Memory B cell (primary cell): ENCODE results near the gene UHMK1.

Experiments
- ATAC-seq: fragments of 150-1000 bp; cut with Tn5 transposase; 2 replicates; pipeline ENCODE4 v1.10.0; 2021; ENCODE audit warnings: low read depth, mild to moderate bottlenecking, moderate library complexity
- DNase-seq, 2 donors: peaks; one replicate each; pipeline ENCODE4 v3.0.0; 2022; ENCODE audit warnings: low spot score in 2 of 2
- H3K27ac Mint-ChIP-seq: one replicate; pipeline ENCODE4 v1.8.0; 2022; ENCODE audit warnings: mild to moderate bottlenecking, moderate library complexity, mixed read lengths
- H3K27me3 Mint-ChIP-seq: one replicate; pipeline ENCODE4 v1.8.0; 2022; ENCODE audit warnings: mixed read lengths
- H3K36me3 Mint-ChIP-seq: one replicate; pipeline ENCODE4 v1.8.0; 2022; ENCODE audit warnings: mild to moderate bottlenecking, mixed read lengths
- H3K4me1 Mint-ChIP-seq: one replicate; pipeline ENCODE4 v1.8.0; 2022; ENCODE audit warnings: mixed read lengths
- H3K4me3 Mint-ChIP-seq: one replicate; pipeline ENCODE4 v1.8.0; 2022; ENCODE audit warnings: mild to moderate bottlenecking, moderate library complexity, mixed read lengths
- H3K9me3 Mint-ChIP-seq: one replicate; pipeline ENCODE4 v1.8.0; 2022; ENCODE audit warnings: mixed read lengths

UHMK1 gene

DNA sequence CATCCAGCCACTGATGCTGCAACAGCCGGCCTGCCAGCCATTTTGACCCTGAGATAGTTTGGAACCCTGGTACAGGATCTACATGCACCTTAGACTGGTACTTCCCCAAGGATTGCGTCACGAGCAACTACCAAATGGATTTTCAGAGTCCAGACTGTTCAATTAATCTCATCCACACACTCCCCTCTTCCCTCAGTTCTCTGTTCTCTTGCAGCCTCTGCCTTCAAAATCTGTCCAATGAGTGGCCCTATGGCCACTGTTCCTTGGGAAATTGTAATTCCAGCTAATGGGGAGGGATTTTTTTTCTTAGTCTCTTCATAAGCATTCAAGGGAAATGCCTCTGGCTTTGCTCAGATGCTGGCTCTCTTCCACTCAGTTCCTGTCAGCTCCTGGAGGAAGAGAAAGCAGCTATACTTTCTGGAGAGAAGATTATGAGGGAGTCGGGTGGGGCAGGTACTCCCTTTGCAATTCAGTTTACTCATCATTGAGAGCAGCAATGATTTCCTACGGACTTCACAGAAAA lies 44.1 kb downstream of the UHMK1 start:
- ATAC-seq (no peak), DNase-seq (no peak)
- H3K27me3 Mint-ChIP-seq: no peaks in the 10 kb centered on the region
- H3K27ac Mint-ChIP-seq: no peak overlapping the region
- no peak overlapping the region for H3K4me3 Mint-ChIP-seq
- no peaks in the 10 kb centered on the region for H3K9me3 Mint-ChIP-seq
- H3K4me1 Mint-ChIP-seq: no peaks in the 10 kb centered on the region
- peaks cover 8% of the 10 kb centered on the region for H3K36me3 Mint-ChIP-seq

DNA sequence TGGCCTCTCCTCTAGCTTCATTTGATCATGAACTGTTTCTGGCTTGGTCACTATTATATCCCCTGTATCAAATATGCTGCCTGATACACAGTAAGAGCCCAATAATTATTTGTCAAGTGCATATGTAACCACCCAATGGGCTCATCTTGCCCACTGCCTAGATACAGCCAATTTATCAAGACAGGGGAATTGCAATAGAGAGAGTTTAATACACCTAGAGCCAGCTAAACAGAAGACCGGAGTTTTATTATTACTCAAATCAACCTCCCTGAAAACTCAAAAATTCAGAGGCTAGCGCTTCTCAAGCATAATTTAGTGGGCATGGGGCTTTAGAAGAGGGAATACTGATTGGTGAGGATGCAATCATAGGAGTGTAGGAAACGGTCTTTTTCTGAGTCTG lies 45.6 kb downstream of the UHMK1 start:
- H3K36me3 Mint-ChIP-seq: peaks cover 8% of the 10 kb centered on the region
- no peak overlapping the region for H3K27ac Mint-ChIP-seq
- no peak overlapping the region for H3K4me3 Mint-ChIP-seq
- H3K9me3 Mint-ChIP-seq: no peaks in the 10 kb centered on the region
- no peak for ATAC-seq
- H3K27me3 Mint-ChIP-seq: no peaks in the 10 kb centered on the region
- H3K4me1 Mint-ChIP-seq: no peaks in the 10 kb centered on the region
- DNase-seq: no peak

DNA sequence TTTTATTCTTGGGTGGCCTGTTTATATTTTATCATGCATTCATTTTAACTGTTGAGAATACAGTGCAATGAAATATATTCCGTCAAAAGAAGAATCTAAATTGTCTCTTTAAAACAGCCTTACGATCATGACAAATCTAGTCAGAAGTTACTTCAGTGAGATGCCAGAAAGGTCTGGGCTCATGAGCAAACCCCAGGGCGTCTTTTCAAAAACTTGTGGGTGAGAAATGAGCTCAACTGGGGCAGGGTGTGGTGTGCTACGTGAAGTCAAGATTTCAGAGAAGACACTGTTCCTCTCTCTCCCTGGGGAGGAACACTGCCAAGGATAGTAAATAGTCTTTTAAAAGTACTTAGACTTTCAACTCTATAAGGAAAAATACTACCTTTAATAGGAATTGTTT lies 50.6 kb downstream of the UHMK1 start:
- no peak for ATAC-seq
- Mint-ChIP-seq H3K36me3 (peaks cover 2% of the 10 kb centered on the region), H3K4me1 (no peaks in the 10 kb centered on the region), H3K27me3 (no peaks in the 10 kb centered on the region), H3K9me3 (no peaks in the 10 kb centered on the region), H3K4me3 (no peak overlapping the region), H3K27ac (no peak overlapping the region)
- DNase-seq: no peak

DNA sequence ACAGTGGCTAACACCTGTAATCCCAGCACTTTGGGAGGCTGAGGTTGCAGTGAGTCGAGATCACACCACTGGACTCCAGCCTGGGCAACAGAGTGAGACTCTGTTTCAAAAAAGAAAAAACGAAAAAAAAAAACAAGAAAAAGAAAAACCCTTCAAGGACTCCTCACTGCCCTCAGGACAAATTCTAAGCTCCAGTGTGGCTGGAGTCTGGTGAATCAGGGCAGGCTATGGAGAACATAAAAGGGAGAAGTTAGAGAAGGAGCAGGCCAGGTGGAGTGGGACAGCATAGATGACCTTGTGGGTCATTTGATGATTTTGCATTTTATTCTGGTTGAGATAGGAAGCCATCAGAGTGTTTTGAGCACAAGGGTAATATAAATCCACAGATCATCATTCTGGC lies 51.4 kb downstream of the UHMK1 start:
- Mint-ChIP-seq H3K27ac (no peak overlapping the region), H3K4me1 (no peaks in the 10 kb centered on the region), H3K4me3 (no peak overlapping the region), H3K9me3 (no peaks in the 10 kb centered on the region), H3K36me3 (no peaks in the 10 kb centered on the region), H3K27me3 (no peaks in the 10 kb centered on the region)
- no peak for DNase-seq
- no peak for ATAC-seq

DNA sequence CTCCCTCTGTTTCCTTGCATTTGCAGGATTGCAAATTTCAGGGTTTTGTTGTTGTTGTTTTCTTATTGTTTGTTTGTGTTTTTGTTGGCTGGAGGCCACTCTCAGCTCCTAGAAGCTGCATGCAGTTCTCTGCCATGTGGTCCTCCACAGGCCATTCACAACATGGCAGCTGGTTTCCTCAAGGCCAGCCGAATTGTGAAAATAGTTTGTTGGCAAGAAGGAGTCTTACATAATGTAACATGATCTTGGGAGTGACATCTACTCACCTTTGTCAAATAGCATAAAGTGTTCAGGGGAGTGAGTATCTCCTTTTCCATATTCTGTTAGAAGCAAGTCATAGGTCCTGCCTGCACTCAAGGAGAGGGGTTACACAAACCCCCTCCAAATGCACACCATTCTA lies 53.3 kb downstream of the UHMK1 start:
- H3K27ac Mint-ChIP-seq: no peak overlapping the region
- H3K4me1 Mint-ChIP-seq: no peaks in the 10 kb centered on the region
- no peaks in the 10 kb centered on the region for H3K36me3 Mint-ChIP-seq
- no peak for DNase-seq
- H3K4me3 Mint-ChIP-seq: no peak overlapping the region
- no peaks in the 10 kb centered on the region for H3K27me3 Mint-ChIP-seq
- ATAC-seq: no peak
- no peaks in the 10 kb centered on the region for H3K9me3 Mint-ChIP-seq

DNA sequence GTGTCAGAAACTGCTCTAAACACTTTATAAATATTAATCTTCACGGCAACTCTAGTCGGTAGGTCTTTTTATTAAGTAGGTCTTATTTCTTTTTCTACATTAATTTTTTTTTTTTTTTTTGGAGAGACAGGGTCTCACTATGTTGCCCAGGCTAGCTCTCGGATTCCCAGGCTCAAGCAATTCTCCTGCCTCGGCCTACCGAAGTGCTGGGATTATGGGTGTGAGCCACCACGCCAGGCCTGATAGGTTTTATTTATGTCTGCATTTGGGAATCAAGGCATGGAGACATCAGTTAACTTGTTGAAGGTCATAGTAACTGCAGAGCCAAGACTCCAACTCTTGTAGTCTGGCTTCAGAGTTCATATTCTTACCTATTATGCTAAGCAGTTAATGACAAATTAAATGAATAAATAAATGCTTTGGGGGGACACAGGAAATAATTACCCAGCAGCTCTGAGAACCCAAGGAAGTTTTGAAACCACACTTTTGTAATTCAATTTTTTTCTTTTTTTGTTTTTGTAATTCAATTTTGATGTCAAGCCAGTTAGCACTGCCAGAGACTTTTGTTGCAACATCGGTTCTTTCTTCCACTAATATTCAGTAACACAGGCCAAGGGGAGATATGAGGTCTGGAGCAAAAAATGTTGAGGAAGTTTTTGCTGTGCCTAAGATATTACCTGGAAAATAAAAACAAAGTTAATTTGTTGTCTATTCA lies 54.5 kb downstream of the UHMK1 start:
- H3K4me3 Mint-ChIP-seq: no peak overlapping the region
- H3K36me3 Mint-ChIP-seq: no peaks in the 10 kb centered on the region
- H3K27me3 Mint-ChIP-seq: no peaks in the 10 kb centered on the region
- DNase-seq (no peak), ATAC-seq (no peak)
- H3K9me3 Mint-ChIP-seq: no peaks in the 10 kb centered on the region
- H3K4me1 Mint-ChIP-seq: no peaks in the 10 kb centered on the region
- no peak overlapping the region for H3K27ac Mint-ChIP-seq

DNA sequence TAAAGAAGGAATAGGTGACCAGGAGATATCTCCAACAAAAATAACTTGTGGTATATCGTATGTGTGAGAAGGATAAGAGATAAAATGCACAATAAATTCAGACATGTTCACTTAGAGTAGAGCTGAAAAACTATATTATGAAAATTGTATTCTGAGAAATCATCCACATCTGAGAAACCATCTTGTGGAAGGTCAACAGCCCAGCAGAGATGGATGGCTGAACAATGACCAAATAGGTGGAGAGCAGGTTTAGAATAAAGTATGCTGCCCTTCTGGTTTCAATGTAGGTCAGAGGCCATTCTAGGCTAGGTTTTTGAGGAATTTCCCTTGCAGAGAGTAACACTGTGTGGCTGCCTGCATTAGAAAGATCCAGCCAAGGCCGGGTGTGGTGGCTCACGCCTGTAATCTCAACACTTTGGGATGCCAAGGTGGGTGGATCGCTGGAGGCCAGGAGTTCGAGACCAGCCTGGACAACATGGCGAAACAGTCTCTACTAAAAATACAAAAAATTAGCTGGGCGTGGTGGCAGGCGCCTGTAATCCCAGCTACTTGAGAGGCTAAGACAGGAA lies 55.1 kb downstream of the UHMK1 start:
- DNase-seq (no peak), ATAC-seq (no peak)
- Mint-ChIP-seq H3K4me1 (no peaks in the 10 kb centered on the region), H3K9me3 (no peaks in the 10 kb centered on the region), H3K27me3 (no peaks in the 10 kb centered on the region), H3K27ac (no peak overlapping the region), H3K4me3 (no peak overlapping the region), H3K36me3 (no peaks in the 10 kb centered on the region)

DNA sequence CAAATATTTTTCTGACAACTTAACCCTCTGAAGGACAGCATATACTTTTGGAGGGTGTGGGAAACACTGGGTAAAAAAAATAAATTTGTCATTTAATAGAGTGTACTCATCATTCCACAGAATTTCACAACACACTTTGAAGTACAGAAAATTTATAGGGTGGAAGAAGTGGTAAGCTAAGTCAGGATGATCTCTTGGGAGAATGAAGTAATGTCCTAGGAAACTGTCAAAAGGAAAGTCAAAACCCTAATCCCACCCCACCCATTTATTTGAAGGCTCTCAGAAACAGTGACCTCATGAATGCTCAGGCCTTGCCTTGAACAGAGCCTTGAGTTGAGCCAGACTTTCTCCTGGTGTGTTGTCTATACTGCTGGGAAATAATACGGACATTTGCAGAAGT lies 56.6 kb downstream of the UHMK1 start:
- Mint-ChIP-seq H3K27ac (no peak overlapping the region), H3K9me3 (no peaks in the 10 kb centered on the region), H3K4me3 (no peak overlapping the region), H3K4me1 (no peaks in the 10 kb centered on the region), H3K27me3 (no peaks in the 10 kb centered on the region), H3K36me3 (no peaks in the 10 kb centered on the region)
- ATAC-seq (no peak), DNase-seq (no peak)

DNA sequence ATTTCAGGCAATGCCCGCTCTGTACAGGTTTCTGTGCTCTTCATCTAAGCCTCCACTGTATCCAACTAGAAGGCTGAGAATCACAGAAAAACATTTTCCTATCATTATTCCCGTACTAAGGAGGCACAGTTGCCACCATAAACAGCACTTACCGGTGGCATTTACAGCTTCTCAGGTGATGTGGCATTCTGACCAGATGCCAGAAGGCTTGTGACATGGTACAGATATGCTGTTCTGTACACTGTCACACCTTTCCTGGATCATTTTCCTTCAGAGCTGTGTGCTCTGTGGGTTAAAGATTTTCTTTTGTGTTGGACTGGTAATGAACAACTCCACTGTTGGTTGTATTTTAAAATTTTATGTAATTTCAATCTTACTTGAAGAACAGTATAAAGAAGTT lies 59.9 kb downstream of the UHMK1 start:
- no peak overlapping the region for H3K4me3 Mint-ChIP-seq
- H3K36me3 Mint-ChIP-seq: no peaks in the 10 kb centered on the region

DNA sequence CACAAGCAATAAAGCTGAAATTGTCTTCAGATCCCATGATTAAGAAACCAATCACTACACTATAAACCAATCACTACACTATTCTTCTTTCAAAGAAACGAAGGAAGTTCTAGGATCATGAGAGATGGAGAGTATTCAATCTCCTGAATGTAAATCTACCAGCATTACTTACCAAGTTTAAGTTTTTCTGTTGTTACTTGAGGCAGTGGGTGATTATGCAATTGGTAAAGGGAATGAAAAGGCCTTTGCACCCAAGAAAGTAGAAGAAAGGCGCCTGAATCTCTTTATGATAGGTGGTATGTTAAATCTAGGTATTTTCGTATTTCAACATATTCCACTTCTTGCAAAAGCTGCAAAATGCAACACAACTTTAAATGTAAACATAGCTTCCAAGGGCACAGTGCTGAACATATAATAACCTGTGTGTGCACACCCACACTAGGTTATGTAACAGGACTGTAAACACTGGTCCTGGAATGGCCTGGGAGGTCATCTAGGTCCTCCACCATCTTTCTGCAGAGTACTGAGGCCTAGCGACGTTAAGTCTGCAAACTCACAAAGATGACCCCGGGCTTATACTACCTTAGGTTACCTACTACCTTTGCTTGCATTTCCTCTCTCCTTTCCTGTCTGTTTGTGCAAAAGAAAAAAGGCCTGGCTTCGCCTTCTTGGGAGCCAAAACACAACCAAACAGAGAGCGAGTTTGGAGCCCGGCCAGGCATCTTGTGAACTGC lies 62.9 kb downstream of the UHMK1 start:
- ATAC-seq (no peak), DNase-seq (no peak)
- Mint-ChIP-seq H3K27ac (peak overlapping the region; percentile 96), H3K4me1 (peaks cover 16% of the 10 kb centered on the region), H3K9me3 (no peaks in the 10 kb centered on the region), H3K4me3 (peak overlapping the region; percentile 95), H3K36me3 (no peaks in the 10 kb centered on the region), H3K27me3 (no peaks in the 10 kb centered on the region)

More for the DNA sequence above, 59.9 kb downstream of the UHMK1 start:
- H3K27me3 Mint-ChIP-seq: no peaks in the 10 kb centered on the region
- H3K4me1 Mint-ChIP-seq: peaks cover 7% of the 10 kb centered on the region
- H3K9me3 Mint-ChIP-seq: no peaks in the 10 kb centered on the region
- DNase-seq: no peak
- no peak for ATAC-seq
- no peak overlapping the region for H3K27ac Mint-ChIP-seq

DNA sequence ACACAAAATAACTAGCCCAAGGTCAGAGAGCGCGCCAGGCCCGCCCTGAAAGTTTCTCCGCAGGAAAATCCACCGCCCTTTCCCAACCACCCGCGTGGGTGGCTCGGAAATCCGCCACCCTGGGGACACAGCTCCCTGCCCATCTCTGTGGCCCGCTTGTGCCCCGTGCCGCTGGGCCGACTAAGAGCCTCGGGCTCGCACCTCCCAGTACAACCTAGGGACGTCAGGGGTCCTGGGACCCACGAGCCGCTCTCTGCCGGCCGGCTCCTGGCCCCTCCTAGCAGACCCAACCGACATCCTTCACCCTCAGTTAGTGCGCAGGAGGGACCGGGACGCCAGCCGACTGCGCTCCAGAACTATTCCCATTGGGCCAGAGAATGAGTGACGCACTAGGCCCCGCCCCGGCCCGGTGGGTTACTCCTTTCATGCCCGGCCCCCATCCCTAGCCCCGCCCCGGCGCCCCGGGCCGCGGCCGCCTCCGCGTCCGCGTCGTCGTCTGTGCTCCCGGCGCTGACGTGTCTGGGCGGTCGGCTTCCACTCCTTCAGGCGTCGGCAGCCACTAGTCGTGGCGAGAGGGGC lies 63.5 kb downstream of the UHMK1 start:
- Mint-ChIP-seq H3K27me3 (no peaks in the 10 kb centered on the region), H3K36me3 (no peaks in the 10 kb centered on the region), H3K4me1 (peaks cover 16% of the 10 kb centered on the region), H3K27ac (peak overlapping the region; percentile 96), H3K9me3 (no peaks in the 10 kb centered on the region), H3K4me3 (peak overlapping the region; percentile 95)
- ATAC-seq: peak; percentile 92
- DNase-seq: peak; percentile 95

DNA sequence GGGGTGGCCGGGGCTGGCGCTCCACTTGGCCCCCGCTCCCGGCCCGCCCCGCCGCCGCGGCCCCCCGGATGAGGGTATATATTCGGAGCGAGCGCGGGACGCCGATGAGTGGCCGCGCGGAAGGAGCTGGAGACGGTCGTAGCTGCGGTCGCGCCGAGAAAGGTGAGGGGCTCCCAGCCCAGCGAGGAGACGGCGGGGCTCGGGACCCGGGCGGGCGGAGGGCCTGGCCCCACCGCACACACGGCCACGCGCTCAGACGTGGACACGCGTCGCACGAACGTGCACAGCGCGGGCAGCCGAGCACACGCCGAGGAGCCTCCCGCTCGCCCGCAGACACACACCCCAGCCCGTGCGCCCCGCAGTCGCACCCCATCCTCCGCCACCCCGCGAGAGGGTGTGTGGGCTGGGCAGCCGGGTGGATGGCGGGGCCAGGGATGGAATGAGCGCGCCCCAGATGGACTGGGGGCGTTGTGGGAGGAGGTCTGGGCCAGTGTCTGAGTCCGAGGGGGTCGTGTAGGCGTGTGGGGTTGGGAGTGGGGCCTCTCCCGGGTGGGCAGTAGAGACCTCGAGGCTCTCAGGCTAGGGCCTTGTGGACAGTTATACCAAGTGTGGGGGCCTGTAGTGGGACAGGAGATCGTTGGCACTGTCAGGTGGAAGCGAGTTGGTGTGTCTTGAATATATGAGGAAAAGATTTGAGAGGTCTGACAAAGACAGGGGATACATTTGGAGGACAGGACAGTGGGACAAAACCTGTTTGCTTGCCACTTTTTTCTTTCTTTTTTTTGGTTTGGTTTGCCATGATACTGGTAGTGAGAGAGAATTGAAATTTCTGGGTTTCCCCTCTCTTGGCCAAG lies 64.2 kb downstream of the UHMK1 start, which contains the start of gene UAP1:
UAP1 (plus strand) TSS at position 107 of the 854 bp plus-strand sequence. CDS start 4,347 bp downstream, outside the sequence.
- peaks cover 2% of the 10 kb centered on the region for H3K36me3 Mint-ChIP-seq
- H3K27ac Mint-ChIP-seq: peak within 1 kb of the TSS; percentile 96
- H3K27me3 Mint-ChIP-seq: no peaks in the 10 kb centered on the region
- ATAC-seq (peak; percentile 44), DNase-seq (peak in 1 of 2 donors; percentile 5)
- no peaks in the 10 kb centered on the region for H3K9me3 Mint-ChIP-seq
- H3K4me3 Mint-ChIP-seq: peak within 1 kb of the TSS; percentile 95
- peaks cover 17% of the 10 kb centered on the region for H3K4me1 Mint-ChIP-seq

DNA sequence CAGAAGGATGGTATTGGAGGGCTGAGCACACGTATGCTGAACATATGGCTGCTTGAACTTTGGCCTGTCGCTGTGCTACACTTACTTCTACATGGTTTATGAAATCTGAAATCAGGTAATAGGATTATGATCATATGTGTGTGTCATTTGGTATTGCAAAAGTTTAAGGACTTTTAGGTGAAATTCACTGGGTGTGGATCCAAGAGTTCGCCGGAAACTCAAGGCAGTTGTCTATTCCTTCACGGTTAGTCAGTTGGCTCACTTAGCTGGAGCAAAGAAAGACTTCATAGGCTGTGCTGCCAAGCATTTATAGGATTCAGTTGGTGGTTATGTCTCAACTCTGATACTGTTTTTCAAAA lies 64.8 kb downstream of the UHMK1 start:
- no peak for ATAC-seq
- peak overlapping the region; percentile 95 for H3K4me3 Mint-ChIP-seq
- no peak for DNase-seq

More for the DNA sequence above, 64.8 kb downstream of the UHMK1 start:
- Mint-ChIP-seq H3K27ac (peak overlapping the region; percentile 96), H3K27me3 (no peaks in the 10 kb centered on the region), H3K9me3 (no peaks in the 10 kb centered on the region), H3K4me1 (peaks cover 18% of the 10 kb centered on the region), H3K36me3 (peaks cover 7% of the 10 kb centered on the region)
